GM21576 (cell line): ENCODE data around the gene PRRC2A.
"Not testable (repeated sequence)": the region's sequence is repeated elsewhere in the genome, so short reads cannot be mapped to it uniquely, and the experiment has no call there.

Experiments used
- ATAC-seq: cut with Tn5 transposase; IDR thresholded peaks from one replicate; pipeline ENCODE4 v1.9.1; 2021; ENCODE audit warnings: mild to moderate bottlenecking, moderate library complexity; ENCODE audit not compliant: unreplicated experiment

PRRC2A gene

GRCh38 chr6:31585491-31585890, 35.0 kb upstream of the PRRC2A start:
- ATAC-seq: no peak

GRCh38 chr6:31586008-31586407, 34.5 kb upstream of the PRRC2A start, which contains the start of gene LST1:
LST1 (plus strand) TSS chr6:31586277; CDS start chr6:31587300, 1,023 bp downstream.
- no peak for ATAC-seq

- no peak for ATAC-seq
Measured at GRCh38 chr6:31586599-31587281, 33.8 kb upstream of the PRRC2A start.

GRCh38 chr6:31587791-31588777, 32.4 kb upstream of the PRRC2A start:
- ATAC-seq: no peak

GRCh38 chr6:31588871-31589650, 31.5 kb upstream of the PRRC2A start:
- no peak for ATAC-seq

DNA sequence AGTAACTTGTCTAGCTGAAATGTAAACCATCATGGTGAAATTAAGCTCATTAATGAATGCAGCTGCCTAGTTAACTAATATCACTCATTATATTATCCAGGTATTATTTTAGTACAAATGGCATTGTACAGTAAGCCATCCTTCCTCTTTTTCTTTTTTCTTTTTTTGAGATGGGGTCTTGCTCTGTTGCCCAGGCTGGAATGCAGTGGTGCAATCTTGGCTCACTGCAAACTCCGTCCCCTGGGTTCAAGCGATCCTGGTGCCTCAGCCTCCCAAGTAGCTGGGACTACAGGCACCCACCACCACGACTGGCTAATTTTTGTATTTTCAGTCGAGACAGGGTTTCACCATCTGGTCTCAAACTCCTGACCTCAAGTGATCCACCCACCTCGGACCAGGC, 29.8 kb upstream of the PRRC2A start:
- not testable (repeated sequence) for ATAC-seq

DNA sequence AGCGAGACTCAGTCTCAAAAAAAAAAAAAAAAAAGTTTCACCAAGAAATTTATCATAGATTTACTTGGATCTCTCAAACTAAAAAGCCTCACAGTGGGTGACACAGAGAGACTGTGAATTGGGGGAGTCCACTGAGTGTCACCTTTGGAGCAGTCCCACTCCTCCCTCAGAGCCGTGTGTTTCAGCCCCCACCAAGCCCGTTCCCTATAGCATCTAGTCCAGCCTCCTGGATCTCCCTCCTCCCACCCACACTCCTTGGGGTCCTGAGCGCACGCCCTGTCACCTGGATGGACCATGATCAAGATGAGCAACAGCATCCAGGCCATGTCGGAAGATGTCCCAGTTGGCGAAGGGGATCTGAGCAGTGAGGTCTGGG, 28.1 kb upstream of the PRRC2A start:
- no peak for ATAC-seq

DNA sequence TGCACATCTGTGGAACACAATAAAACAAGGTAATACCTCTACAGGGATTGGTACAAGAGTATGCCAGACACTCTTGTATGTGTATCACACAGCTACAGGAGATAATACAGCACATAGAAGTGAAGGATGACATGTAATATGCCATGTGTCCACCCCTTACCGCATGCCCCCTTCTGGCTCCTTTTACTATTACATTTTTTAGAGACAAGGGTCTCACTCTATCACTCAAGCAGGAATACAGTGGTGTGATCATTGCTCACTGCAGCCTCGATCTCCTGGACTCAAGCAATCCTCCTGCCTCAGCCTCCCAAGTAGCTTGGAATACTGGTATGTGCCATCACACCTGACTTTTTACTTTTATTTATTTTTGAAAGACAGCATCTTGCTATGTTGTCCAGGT, 23.5 kb upstream of the PRRC2A start:
- ATAC-seq: no peak

GRCh38 chr6:31607317-31607716, 13.2 kb upstream of the PRRC2A start:
- no peak for ATAC-seq

GRCh38 chr6:31609519-31610406, 10.8 kb upstream of the PRRC2A start:
- no peak for ATAC-seq

GRCh38 chr6:31610968-31611367, 9.5 kb upstream of the PRRC2A start:
- ATAC-seq: no peak

DNA sequence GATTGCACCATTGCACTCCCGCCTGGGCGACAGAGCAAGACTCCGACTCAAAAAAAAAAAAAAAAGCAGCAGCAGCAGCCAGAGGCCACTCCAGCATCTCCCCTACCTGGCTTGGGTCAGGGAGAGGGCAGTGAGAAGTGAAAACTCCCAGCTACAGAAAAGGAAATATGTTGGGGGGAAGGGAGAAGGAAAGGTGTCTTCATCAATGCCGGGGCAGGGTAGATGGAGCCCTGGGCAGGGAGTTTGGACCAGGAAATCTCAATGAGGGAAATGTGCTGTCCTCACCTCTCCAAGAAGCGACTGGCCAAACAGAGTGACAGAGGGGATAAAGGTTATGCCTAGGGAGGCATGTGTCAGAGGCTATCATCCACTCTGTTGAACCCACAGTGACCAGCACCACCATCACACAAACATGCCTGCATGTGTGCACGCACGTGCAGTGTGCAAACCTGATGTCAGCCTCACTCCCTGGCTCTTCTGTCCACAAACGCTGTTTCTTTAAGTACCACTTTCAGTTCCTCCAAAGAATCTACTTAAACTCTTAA, 6.4 kb upstream of the PRRC2A start:
- ATAC-seq: no peak

- no peak for ATAC-seq
Measured at GRCh38 chr6:31614684-31615578, 5.6 kb upstream of the PRRC2A start, which contains the start of gene AIF1. AIF1 (plus strand) TSS chr6:31615234; CDS start chr6:31615330, 96 bp downstream.

DNA sequence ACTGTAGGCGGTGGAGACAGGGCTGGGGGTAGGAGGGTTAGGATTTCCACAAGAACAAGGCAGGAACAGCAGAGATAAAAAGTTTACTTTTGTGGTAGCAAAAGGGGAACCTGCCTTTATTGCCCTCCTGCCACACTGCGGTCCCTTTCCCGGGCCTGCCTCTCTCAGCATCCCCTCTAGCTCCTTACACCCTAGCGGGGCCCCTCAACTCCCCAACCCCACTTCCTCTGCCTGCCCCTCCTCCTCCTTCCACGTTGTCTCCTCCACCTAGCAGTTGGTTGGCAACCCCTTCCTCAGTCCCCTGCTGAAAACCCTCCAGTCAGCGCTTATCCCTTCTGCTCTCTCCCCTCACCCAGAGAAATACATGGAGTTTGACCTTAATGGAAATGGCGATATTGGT, 4.8 kb upstream of the PRRC2A start:
- ATAC-seq: no peak

DNA sequence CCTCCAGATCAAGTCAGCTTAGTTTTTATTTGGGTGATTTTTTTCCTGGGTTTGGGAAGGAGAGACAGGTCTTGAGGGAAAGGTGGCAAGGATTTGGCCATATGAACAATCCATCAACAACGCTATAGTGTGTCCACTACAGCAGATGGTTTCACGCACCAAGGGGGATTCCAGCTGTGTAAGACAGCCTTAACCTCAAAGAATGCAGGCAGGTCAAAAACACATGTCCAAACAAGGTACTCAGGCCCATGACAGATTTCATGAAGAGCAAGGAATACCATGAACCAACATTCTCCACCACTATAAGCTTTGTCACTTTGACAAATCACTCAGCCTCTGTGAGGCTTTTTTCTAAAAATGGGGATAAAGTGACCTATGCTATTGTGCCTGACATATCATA, 3.5 kb upstream of the PRRC2A start:
- ATAC-seq: no peak

DNA sequence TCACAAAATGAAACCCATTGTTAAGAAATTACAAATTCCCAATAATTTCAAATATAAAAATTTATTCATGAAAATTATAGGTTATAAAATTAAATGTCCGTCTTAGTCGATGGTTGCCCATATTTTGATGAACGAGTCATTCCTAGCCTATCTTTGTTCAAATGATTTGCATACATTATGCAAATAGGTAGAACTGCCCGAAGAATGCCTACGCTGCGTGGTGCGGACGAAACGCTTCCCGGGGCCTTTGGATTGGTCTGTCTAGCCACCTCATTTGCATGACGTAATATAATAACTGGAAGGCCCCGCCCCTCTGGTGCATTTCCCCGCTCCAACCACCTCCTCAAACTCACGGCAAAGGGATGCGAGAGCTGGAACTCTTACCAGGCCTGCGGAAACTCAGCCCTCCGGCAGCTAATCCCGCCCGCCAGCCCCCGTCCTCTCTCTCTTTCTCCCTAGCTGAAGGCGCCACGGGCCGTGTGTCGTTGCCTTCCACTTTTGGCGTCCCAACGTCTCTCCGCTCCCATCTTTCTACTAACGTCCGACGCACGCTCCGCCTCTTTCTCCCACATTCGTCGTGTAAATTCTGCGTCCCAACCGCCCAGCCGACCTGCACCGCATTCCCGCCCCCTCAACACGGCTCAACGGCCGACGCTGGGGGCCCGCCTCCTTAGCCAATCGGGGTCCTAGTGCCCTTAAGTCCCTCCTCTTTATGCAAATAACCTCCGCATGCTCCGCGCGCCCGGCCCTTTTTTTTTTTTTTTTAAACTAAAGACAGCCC, 520 bp upstream of the PRRC2A start:
- ATAC-seq: peak; percentile 79

- no peak for ATAC-seq
Measured at GRCh38 chr6:31621320-31621939, 915 bp downstream of the PRRC2A start.

DNA sequence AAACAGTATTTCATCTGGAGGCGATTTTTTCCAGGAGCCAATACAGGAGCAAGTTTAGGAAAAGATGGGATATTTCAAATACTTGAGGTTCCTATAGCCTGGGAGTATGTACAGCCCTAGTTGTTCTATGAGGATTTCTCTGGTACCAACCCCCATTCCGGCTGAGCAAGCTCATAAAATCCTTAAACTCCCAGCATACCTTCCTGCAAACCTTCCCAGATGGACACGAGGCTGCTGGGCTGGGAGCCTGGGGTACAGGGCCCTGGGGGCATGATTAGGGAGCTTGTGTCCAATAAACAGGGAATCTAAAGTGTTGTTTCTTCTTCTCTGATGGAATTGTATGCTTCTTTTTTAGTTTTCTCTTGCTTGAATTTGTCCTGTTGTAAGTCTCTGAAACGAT, 1.5 kb downstream of the PRRC2A start:
- ATAC-seq: no peak
